Midbrain (tissue), 1 donor: ENCODE results near the gene DNAJB6.

Source experiments
- DNase-seq: peaks from one replicate; lab custom pipeline; 2025; lab: John Stamatoyannopoulos, UW

DNAJB6 gene

DNA sequence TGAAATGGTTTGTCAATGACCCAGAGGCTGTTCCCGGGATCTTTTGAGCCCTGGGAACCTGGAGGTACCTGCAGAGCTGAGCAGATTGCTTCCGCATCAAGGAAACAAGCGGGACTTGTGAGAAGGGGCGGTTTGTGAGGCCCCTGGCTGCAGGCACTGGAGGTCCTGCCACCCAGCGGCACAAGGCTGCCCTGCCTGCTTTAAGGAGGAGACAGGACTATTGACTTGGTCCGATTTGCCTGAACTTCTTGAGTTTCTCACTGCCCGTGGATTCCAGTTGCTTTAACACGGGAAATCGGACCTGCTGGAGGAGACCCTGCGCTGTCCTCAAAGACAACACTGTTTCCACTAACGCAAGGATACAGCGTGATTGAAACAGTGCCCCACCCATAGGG is 130.1 kb downstream of the DNAJB6 start:
- DNase-seq = no peak
